Trophoblast cell (in vitro differentiated cells and primary cell): ENCODE measurements around the gene PTRH1.

ENCODE experiments used
- DNase-seq, 2 donors: peaks; one replicate each; pipeline ENCODE4 v3.0.0-alpha.2; 2016
- H2AFZ ChIP-seq: 2 replicates; pipeline ENCODE4 v1.6.1; 2013; ENCODE audit warnings: low read length, moderate library complexity, mild to moderate bottlenecking; ENCODE audit not compliant: insufficient read depth, poor library complexity
- H2AK5ac ChIP-seq: 2 replicates; pipeline ENCODE4 v1.6.1; 2013; ENCODE audit warnings: mild to moderate bottlenecking, low read length
- H2BK120ac ChIP-seq: 2 replicates; pipeline ENCODE4 v1.6.1; 2013; ENCODE audit warnings: low read length, mild to moderate bottlenecking, moderate library complexity; ENCODE audit not compliant: insufficient read depth, poor library complexity
- H2BK12ac ChIP-seq: 2 replicates; pipeline ENCODE4 v1.6.1; 2013; ENCODE audit warnings: mild to moderate bottlenecking, low read length, moderate library complexity
- H2BK5ac ChIP-seq: 2 replicates; pipeline ENCODE4 v1.6.1; 2013; ENCODE audit warnings: low read length, low read depth, moderate library complexity, mild to moderate bottlenecking; ENCODE audit not compliant: poor library complexity
- H3K14ac ChIP-seq: 2 replicates; pipeline ENCODE4 v1.6.1; 2013; ENCODE audit warnings: mild to moderate bottlenecking, low read length
- H3K18ac ChIP-seq: 2 replicates; pipeline ENCODE4 v1.6.1; 2013; ENCODE audit warnings: mild to moderate bottlenecking, low read length
- H3K23ac ChIP-seq: 2 replicates; pipeline ENCODE4 v1.6.1; 2013; ENCODE audit warnings: low read length
- H3K27ac ChIP-seq: 2 replicates; pipeline ENCODE4 v1.5.1; 2013; ENCODE audit warnings: low read depth, mild to moderate bottlenecking, inconsistent platforms, low read length, moderate library complexity
- H3K27me3 ChIP-seq: 2 replicates; pipeline ENCODE4 v1.6.1; 2013; ENCODE audit warnings: inconsistent platforms, mild to moderate bottlenecking, low read length, moderate library complexity; ENCODE audit not compliant: insufficient read depth
- H3K36me3 ChIP-seq, 2 experiments: 1 replicate in 1 of 2; 2 replicates in 1 of 2; pipeline ENCODE4 v1.6.1; 2013; ENCODE audit warnings: low read length in 2 of 2, mild to moderate bottlenecking in 2 of 2, moderate library complexity in 1 of 2; ENCODE audit not compliant: insufficient read depth in 2 of 2, control insufficient read depth in 1 of 2
- H3K4ac ChIP-seq: 2 replicates; pipeline ENCODE4 v1.6.1; 2013; ENCODE audit warnings: low read depth, mild to moderate bottlenecking, low read length, moderate library complexity
- H3K4me1 ChIP-seq, 2 experiments: 1 replicate in 1 of 2; 2 replicates in 1 of 2; pipeline ENCODE4 v1.6.1; 2013; ENCODE audit warnings: low read length in 2 of 2, mild to moderate bottlenecking in 2 of 2, moderate library complexity in 1 of 2; ENCODE audit not compliant: insufficient read depth in 2 of 2, control insufficient read depth in 1 of 2
- H3K4me2 ChIP-seq: 2 replicates; pipeline ENCODE4 v1.6.1; 2013; ENCODE audit warnings: inconsistent platforms, mild to moderate bottlenecking, low read length, moderate library complexity
- H3K4me3 ChIP-seq: 2 replicates; pipeline ENCODE4 v1.5.1; 2013; ENCODE audit warnings: mild to moderate bottlenecking, low read depth, low read length, inconsistent platforms
- H3K79me1 ChIP-seq: one replicate; pipeline ENCODE4 v1.6.1; 2013; ENCODE audit warnings: low read length
- H3K79me2 ChIP-seq: 2 replicates; pipeline ENCODE4 v1.6.1; 2013; ENCODE audit warnings: low read length, mild to moderate bottlenecking; ENCODE audit not compliant: control insufficient read depth, insufficient read depth, poor library complexity
- H3K9ac ChIP-seq: 2 replicates; pipeline ENCODE4 v1.6.1; 2013; ENCODE audit warnings: mild to moderate bottlenecking, low read length
- H3K9me3 ChIP-seq: 2 replicates; pipeline ENCODE4 v1.6.1; 2013; ENCODE audit warnings: low read depth, mild to moderate bottlenecking, control low read depth, inconsistent platforms, low read length; ENCODE audit not compliant: insufficient read depth
- H4K12ac ChIP-seq: 2 replicates; pipeline ENCODE4 v1.6.1; 2013; ENCODE audit warnings: low read depth, mild to moderate bottlenecking, low read length, moderate library complexity
- H4K8ac ChIP-seq: 2 replicates; pipeline ENCODE4 v1.6.1; 2013; ENCODE audit warnings: low read depth, mild to moderate bottlenecking, low read length, moderate library complexity
- H4K91ac ChIP-seq: one replicate; pipeline ENCODE4 v1.6.1; 2013; ENCODE audit warnings: low read depth, mild to moderate bottlenecking, low read length, moderate library complexity
- WGBS: extraction: QIAGEN DNeasy Blood & Tissue Kit; methylation state at CpG from one replicate; pipeline ENCODE4 v1.1.7; 2013; ENCODE audit warnings: missing lambda C conversion rate; ENCODE audit not compliant: insufficient read length, insufficient coverage; ENCODE audit errors: extremely low coverage; 5-methylcytosine and 5-hydroxymethylcytosine counted together

The PTRH1 gene

GRCh38 chr9:127707766-127708165 lies 7.7 kb downstream of the PTRH1 start:
- no peak overlapping the region for H3K23ac ChIP-seq

DNA sequence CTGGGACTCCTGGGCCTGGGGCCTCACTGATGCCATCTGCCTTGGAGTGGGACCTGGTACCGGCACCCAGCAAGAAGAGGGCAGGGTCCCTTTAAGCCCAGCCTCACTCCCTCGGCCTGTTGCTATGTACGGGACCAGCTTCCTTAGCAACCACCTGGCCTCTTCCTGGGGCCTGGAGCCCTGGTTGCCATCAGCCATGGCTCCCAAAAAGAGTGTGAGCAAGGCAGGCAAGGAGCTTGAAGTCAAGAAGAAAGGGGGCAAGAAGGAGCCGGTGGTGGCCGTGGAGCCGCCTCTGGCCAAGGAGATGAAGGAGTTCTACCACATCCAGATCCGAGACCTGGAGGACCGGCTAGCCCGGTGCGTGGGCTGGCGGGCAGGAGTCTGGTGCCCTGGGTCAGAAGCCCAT lies 8.6 kb downstream of the PTRH1 start, which contains the start of gene CFAP157:
Gene CFAP157, plus strand, starts transcription at position 153 of the 406 bp plus-strand sequence. Its CDS starts 44 bp downstream, at position 197.
- H2BK120ac ChIP-seq, result no peak within 1 kb of the TSS
- no CpG with 5 or more reads among the region's 11 CpGs for WGBS
- no peak within 1 kb of the TSS for H3K4ac ChIP-seq
- no peak within 1 kb of the TSS for H4K12ac ChIP-seq
- no peak within 1 kb of the TSS for H3K9ac ChIP-seq
- H3K79me1 ChIP-seq, result no peaks in the 10 kb centered on the region
- H3K4me2 ChIP-seq, result no peak within 1 kb of the TSS
- no peak within 1 kb of the TSS for H3K18ac ChIP-seq
- no peaks in the 10 kb centered on the region for H3K27me3 ChIP-seq
- H3K27ac ChIP-seq, result no peak within 1 kb of the TSS
- no peak within 1 kb of the TSS for H3K23ac ChIP-seq
- no peak within 1 kb of the TSS for H2AK5ac ChIP-seq
- H2BK5ac ChIP-seq, result no peak within 1 kb of the TSS
- no peak within 1 kb of the TSS for H2BK12ac ChIP-seq
- H4K8ac ChIP-seq, result peak within 1 kb of the TSS; percentile 59
- peaks cover 0 to 4% of the 10 kb centered on the region in 2 experiments for H3K4me1 ChIP-seq
- H3K36me3 ChIP-seq, result no peaks in the 10 kb centered on the region
- no peak within 1 kb of the TSS for H3K14ac ChIP-seq
- no peak within 1 kb of the TSS for H4K91ac ChIP-seq
- no peak within 1 kb of the TSS for H3K4me3 ChIP-seq
- no peaks in the 10 kb centered on the region for H3K79me2 ChIP-seq
- no peak within 1 kb of the TSS for H2AFZ ChIP-seq
- H3K9me3 ChIP-seq, result no peaks in the 10 kb centered on the region
- no peak for DNase-seq

More at GRCh38 chr9:127707766-127708165, 7.7 kb downstream of the PTRH1 start:
- Histone ChIP-seq H3K4me1 (peaks cover 0 to 4% of the 10 kb centered on the region in 2 experiments), H3K4me2 (no peak overlapping the region), H2BK120ac (no peak overlapping the region), H3K36me3 (no peaks in the 10 kb centered on the region), H3K4me3 (no peak overlapping the region), H4K91ac (no peak overlapping the region), H3K9me3 (no peaks in the 10 kb centered on the region), H3K27ac (no peak overlapping the region), H2BK12ac (no peak overlapping the region), H3K27me3 (no peaks in the 10 kb centered on the region), H2AK5ac (no peak overlapping the region), H2BK5ac (no peak overlapping the region), H2AFZ (no peak overlapping the region), H3K18ac (no peak overlapping the region), H3K79me2 (no peaks in the 10 kb centered on the region), H3K14ac (no peak overlapping the region), H4K12ac (no peak overlapping the region), H4K8ac (no peak overlapping the region), H3K9ac (no peak overlapping the region), H3K79me1 (no peaks in the 10 kb centered on the region), H3K4ac (no peak overlapping the region)
- peak in 1 of 2 donors; percentile 33 for DNase-seq
- WGBS, result no CpG with 5 or more reads among the region's 5 CpGs

DNA sequence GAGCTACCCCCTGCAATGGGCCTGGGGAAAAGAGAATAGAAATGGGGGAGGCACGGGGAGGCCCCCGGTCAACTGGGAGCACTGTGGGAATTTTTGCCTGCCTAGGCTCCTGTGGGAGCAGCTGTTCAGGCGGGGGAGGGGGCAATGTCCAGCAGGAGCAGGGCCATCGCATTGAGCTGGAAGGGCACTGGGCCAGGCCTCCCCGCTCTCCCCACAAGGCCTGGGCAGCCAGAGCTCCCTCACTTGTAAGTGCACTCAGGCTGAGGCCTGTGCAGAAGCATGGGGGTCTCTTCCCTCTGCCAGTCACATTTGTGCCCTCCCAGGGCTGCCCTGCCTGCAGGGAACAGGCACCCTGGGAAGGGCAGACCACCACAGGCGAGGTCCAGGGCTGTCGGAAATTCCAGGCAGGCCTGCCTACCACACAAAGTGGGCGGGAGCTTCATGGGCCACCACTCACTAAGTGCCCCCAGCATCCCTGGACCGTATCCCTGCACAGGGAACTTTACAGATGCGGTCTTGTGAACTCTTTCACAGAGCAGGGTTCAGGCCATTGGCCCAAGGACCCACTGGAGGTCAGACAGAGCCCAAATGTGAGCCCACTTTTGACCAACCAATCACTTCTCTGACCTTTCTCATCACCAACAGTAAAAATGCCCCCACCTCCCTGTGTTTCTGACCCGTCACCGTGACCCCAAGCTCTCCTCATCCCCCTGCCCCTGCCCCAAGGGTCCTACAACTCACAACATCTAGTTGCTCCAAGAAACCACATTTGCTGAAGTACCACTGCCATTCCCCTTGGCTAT lies 9.7 kb downstream of the PTRH1 start:
- Histone ChIP-seq H3K14ac (no peak overlapping the region), H3K4me1 (peaks cover 0 to 4% of the 10 kb centered on the region in 2 experiments), H3K9ac (no peak overlapping the region), H3K4me2 (no peak overlapping the region), H2BK120ac (no peak overlapping the region), H4K8ac (no peak overlapping the region), H3K4ac (no peak overlapping the region), H3K23ac (no peak overlapping the region), H3K18ac (no peak overlapping the region), H2AFZ (no peak overlapping the region), H2BK5ac (no peak overlapping the region), H2AK5ac (no peak overlapping the region), H3K27ac (no peak overlapping the region), H3K27me3 (no peaks in the 10 kb centered on the region), H3K36me3 (no peaks in the 10 kb centered on the region), H4K91ac (no peak overlapping the region), H4K12ac (no peak overlapping the region), H3K79me2 (no peaks in the 10 kb centered on the region), H3K79me1 (no peaks in the 10 kb centered on the region), H3K4me3 (no peak overlapping the region), H2BK12ac (no peak overlapping the region), H3K9me3 (no peaks in the 10 kb centered on the region)
- WGBS, result no CpG with 5 or more reads among the region's 12 CpGs
- DNase-seq, result no peak

DNA sequence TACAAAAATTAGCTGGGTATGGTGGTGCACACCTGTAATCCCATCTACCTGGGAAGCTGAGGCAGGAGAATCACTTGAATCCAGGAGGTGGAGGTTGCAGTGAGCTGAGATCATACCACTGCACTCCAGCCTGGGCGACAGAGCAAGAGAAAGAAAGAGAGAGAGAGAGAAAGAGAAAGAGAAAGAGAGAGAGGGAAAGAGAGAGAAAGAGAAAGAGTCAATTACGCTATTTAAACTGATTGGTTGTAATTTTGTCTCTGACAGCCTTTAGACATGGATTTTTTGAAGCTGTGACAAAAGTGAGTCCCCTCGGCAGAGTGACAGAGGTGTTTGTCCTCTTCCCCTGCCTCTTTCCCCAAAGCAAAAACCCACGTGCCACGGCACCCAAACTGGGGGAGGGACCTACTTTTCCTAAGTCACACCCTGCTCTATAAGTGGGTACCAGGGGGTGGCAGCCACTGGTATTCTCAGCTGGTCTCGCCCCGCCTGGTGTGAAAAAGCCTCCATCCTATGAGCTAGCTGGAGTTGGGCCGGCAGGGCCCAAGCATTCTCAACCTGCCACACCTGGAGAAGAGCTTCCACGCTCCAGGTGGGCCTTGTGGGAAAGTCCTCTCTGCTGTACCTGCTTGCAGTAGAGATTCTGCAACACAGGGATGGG lies 12.0 kb downstream of the PTRH1 start:
- no peak overlapping the region for H4K12ac ChIP-seq
- no peak overlapping the region for H2BK12ac ChIP-seq
- H3K27me3 ChIP-seq, result no peaks in the 10 kb centered on the region
- H3K14ac ChIP-seq, result no peak overlapping the region
- no peak overlapping the region for H3K18ac ChIP-seq
- no peak overlapping the region for H2BK5ac ChIP-seq
- H3K36me3 ChIP-seq, result no peaks in the 10 kb centered on the region
- peaks cover 0 to 6% of the 10 kb centered on the region in 2 experiments for H3K4me1 ChIP-seq
- no peak overlapping the region for H3K23ac ChIP-seq
- no peak overlapping the region for H3K9ac ChIP-seq
- no peaks in the 10 kb centered on the region for H3K79me2 ChIP-seq
- H3K4me2 ChIP-seq, result no peak overlapping the region
- no peak overlapping the region for H2AFZ ChIP-seq
- no peak overlapping the region for H3K4me3 ChIP-seq
- H3K79me1 ChIP-seq, result peaks cover 3% of the 10 kb centered on the region
- no peak overlapping the region for H4K91ac ChIP-seq
- H3K4ac ChIP-seq, result no peak overlapping the region
- no peak overlapping the region for H2BK120ac ChIP-seq
- DNase-seq, result no peak
- no peak overlapping the region for H3K27ac ChIP-seq
- H4K8ac ChIP-seq, result no peak overlapping the region
- H3K9me3 ChIP-seq, result no peaks in the 10 kb centered on the region
- WGBS, result no CpG with 5 or more reads among the region's 9 CpGs
- H2AK5ac ChIP-seq, result no peak overlapping the region
